HG03520 (cell line): ENCODE data around the gene KPTN.
"Not testable (repeated sequence)": the region's sequence is repeated elsewhere in the genome, so short reads cannot be mapped to it uniquely, and the experiment has no call there.

ENCODE experiments used
- ATAC-seq: cut with Tn5 transposase; IDR thresholded peaks from one replicate; pipeline ENCODE4 v1.9.1; 2021; ENCODE audit warnings: mild to moderate bottlenecking, moderate library complexity; ENCODE audit not compliant: unreplicated experiment

The KPTN gene

DNA sequence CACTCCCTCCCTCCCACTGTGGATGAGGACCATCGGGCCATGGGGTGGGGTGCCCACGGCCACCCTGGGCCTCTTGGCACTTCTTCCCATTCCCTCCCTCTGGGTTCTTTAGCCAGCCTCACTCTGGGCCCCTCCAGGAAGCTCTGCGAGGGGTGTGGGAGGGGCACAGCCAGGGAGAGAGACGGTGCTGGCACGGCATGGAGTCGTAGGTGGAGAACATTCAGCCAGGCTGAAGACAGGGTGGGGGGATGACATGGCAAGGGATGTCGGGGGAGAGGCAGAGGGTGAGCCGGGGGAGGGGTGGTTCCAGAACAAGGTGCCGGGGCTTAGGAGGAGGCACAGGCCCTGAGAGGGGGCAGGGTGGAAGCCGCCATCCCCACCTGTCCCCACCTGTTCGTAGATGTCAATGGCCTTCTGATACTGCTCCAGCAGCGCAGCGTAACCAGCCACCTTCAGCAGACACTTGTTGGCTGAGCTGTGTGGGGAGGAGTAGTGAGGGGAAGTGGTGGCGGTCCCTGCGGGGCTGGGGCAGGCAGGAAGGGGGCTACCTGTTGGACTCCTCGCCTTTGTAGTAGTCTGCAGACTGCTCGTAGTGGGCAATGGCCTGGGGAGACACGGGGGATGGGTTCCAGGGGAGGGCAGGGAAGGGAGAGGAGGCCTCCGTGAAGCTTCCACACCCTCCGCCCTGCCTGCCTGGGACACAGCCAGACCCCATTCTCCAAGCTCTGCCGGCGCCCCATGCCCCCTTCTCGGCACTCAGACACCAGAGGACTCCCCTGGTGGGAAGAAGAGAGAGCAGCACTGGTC, 8.8 kb upstream of the KPTN start:
- no peak for ATAC-seq

DNA sequence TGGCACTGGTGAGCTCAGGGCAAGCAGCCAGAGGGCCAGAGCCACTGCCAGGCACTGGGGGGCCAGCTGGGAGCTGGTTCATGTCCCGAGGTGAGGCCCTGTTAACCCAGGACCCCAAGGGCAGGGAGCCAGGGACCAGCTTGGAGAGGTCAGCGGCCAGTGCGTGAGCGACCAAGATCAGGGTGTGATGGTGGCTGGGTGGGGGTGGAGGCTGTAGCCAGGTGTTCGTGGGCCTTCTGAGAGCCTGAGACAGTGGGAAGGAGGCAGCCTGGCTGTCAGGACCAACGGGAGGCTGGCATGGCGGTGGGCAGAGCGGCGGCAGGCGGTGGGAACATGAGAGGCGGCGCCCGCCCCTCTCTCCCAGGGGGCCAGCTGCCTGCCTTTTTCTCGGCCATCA, 8.1 kb upstream of the KPTN start:
- no peak for ATAC-seq

DNA sequence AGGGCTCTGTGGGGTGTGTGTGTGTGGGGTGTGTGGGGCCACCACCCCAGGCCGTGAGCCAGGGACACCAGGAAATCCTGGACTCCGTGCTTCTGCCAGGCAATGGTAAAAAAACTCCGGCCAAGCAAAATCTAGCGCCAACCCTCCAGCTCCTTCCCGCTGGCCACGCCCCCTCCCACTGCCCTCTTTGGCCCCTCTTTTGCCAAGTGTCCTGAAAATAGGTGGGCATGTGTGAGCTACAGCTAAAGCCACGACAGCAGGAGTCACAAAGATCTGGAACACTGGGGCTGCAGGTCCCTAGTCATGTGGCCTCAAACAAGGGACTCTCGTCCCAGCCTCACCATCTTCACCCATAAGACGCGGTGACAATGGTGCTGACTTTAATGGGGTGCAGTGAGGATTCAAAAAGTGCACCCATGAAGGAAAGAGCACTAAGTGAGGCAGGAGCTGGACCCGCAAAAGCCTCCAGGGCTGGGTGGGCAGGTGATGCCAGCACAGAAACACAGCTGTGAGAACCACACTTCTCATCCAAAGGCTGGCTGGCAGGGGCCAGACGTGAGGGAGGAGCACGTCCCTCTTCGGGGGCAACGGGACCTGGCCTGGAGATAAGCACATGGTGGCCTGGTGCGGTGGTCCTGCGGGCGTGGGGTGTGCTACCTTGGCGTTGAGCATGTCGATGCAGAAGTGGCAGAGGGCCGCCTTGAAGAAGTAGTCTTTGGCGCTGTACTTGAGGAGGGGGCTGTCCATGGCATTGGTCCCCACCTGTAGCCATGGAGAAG, 7.5 kb upstream of the KPTN start:
- no peak for ATAC-seq

DNA sequence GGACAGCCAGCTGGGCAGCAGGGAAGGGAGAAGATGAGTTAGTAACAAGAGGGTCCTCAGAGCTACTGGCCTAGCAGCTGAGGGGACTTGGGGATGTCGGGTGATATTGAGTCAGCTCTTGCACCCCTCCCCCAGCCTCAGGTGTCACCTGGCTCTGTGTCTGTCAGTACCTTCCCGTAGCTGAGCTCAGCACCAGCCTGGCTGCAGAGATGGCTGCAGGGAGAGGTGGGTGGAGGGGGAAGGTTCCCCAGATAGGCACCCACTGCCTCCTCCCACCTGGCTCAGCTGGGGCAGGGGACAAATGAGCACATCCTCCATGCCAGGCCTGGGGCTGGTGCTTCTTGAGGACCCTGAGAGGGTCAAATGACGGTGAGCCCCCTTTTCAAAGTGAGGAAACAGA, 6.8 kb upstream of the KPTN start:
- ATAC-seq, result no peak

DNA sequence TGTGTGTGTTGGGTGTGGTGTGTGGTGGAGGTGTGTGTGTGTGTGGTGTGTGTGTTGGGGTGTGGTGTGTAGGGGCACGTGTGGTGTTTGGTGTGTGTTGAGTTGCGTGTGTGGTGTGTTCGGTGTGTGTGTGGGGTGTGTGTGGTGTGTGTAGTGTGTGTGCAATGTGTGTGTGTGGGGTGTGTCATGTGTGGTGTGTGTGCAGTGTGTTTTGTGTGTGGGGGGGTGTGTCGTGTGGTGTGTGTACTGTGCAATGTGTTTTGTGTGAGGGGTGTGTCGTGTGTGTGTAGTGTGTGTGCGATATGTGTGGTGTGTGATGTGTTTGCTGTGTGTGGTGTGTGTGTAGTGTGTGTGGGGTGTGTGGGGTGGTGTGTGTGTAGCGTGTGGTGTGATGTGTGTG, 6.0 kb upstream of the KPTN start:
- ATAC-seq, result no peak

DNA sequence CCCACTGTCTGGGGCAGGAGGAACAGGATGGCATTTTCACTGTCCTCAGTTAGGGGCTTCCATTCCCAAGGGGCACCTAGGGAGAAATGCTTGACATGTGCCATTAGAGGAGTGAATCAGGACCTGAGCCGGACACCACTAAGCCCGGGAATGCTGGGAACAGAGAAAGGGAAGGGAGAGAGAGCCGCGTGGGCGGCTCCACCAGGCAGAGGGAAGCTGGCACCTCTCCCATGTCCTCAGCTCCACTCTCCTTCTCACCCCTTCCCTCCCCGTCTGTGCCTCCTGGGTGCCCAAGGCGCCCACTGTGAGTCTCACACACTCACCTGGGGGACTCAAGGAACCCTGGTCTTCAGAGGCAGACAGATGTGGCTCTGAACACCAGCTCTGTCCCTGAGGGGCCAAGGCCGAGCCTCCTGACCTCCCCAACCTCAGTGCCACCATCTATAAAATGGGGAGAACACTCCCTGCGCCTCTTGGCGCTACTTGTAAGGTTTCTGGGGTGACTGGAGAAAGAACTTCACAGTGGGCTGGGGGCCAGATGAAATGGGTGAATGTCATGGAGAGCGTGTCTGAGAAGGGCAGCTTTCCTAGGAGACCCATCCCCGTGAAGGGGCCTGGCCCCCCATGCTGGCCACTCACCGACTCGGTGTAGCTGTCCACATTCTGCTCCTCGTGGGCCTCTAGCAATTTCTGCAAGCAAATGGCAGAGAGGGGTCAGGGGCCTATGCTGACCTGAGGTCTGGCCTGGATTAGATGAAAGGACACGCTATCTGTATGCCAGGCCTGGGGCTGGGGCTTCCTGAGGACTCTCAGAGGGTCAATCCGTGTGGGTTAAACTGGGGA, 5.3 kb upstream of the KPTN start:
- no peak for ATAC-seq

DNA sequence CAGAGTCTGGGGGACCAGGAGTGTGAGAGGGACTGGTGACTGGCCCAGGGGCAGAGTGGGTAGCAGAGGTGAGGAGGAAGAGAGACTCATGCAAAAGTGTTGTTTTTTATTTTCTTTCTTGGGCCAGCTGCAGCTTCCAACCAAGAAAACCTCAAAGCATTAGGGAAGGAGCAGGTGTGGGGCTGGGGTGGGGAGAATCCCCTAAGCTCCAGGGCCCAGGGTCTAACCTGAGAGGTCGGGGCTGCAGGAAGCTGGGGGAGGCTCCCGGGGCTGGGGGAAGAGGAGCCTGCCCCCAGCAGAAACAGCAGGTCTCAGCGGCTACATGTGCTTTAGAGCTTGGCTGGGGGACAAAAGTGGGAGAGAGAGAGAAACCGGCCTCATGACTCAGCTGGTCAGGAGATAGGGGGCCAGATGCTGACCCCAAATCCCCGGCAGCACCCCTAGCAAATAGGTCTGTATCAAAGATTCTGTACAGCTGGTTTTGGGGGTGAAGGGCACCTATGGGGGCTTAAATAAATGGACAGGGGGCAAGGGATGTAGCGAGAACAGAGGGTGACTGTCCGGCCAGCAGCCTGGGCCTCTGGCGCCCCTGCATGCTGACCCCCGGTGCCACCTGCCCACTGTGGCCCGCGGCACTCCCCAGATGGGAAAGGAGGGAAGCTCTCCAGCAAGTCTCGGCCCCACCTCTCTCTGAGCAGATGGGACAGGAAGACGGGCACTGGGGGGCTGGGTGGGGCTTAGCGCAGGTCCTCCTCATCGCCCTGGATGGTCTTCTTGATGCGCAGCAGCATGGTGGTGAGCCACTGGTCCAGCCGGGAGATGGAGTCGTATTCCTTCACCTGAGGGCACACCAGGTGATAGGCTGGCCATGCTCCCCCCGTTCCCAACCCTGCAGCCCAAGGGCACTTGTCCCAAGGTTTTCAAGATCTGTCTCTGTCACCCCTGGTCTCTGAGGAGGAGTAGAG, 3.8 kb upstream of the KPTN start:
- ATAC-seq, result no peak

DNA sequence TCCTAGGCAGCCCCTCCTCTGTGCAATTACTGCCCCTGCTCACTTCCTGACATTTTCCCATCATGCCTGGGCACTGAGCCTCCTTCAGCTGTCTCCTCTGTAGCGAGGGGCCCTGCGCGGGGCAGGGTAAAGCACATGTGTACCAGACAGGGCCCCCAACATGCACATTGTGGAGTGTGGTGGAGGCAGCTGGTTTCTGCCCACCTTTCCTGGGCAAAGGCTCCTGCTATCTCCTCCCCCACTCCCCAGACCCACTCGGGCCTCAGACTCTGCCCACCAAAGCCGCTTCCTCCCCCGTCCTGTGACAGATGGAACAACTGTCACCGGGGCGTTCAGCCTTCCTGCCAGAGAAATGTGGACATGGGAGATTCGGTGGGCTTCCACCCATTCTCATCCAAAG, 2.9 kb upstream of the KPTN start:
- ATAC-seq, result no peak

DNA sequence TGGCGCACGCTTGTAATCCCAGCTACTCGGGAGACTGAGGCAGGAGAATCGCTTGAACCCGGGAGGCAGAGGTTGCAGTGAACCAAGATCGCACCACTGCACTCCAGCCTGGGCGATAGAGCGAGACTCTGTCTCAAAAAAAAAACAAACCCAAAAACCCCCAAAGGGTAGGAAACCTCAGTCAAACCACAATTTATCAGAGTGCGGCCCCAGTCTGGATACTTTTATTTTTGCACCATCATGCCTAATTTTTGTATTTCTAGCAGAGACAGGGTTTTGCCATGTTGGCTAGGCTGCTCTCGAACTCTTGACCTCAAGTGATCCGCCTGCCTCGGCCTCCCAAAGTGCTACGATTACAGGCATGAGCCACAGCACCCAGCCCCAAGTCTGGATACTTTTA, 2.2 kb upstream of the KPTN start:
- not testable (repeated sequence) for ATAC-seq

DNA sequence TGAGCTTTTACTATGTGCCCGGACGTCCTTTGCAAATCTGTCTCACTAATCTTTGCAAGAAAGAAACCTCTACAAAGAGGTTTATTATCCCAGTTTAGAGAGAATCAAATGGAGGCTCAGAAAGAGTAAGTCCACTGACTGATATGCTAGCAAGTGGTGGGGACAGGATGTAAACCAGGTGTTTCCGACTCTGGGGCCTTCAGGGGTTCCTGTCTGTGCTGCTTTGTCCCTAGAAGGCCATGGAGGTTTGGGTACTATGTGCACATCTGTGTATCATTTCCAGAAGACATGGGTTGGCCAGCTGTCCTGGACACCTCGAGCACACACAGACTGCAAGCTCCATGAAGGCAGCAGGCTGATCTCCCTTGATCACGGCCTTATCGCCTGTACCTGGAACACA, 1.2 kb upstream of the KPTN start:
- ATAC-seq, result no peak

DNA sequence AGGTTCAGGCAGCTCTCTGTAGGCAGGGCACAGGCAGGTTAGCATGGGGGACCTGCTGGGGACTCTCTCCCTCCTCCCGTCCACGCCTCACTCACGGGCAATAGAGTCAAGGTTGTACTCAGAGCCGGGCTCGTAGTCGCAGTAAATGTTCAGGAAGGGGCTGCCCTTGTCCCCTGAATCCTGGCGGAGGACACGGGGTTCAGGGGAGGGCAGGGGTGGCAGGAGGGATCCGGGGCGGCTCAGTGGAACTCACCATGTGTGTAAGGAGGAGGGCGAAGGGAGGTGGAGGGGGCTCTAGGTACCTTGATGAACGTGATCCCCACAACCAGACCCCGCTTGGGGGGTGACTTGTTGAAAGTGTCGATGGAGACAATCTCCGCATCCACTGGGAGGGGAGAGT, 819 bp downstream of the KPTN start:
- ATAC-seq, result no peak

DNA sequence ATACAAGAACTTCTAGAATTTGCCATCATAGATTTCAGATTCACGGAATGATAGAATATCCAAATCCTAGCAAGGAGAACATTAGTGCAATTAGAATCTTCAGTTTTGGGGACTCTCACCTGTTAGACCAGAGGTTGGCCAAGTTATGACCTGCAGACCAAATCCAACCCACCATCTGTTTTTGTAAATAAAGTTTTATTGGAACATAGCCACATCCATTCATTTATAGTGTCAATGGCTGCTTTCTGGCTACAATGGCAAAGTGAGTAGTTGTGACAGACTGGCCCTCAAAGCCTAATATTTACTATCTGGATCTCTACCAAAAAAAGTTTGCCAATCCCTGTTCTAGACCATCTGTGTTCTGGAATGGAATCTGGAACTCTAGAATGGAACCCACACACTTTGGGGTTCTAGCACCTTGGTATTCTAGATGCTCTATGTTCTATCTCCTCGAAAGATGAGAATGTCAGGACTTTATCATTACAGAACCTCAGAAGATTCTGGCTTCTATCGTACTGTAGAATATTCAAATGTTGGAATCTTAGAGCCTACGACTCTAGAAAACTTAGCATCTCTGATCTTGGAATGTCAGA, 2.5 kb downstream of the KPTN start:
- ATAC-seq, result no peak

DNA sequence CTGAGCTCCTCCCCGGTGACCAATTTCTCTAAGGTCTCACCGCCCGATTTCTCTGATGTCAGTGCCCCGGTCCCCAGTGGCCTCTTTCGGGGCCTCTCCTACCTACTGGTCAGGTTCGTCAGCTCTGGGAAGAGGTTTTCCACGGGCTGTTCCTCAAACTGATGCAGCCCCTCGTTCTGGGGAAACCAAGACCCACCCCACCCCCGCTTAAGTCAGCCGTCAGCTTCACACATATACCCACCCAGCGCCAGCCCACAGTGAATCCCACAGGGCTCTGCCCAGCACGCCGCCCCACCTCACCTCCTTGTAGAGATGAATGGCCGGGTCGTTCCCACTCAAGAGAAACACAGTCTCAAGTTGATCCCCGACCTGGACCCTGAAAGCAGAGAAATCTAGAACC, 3.4 kb downstream of the KPTN start:
- no peak for ATAC-seq

DNA sequence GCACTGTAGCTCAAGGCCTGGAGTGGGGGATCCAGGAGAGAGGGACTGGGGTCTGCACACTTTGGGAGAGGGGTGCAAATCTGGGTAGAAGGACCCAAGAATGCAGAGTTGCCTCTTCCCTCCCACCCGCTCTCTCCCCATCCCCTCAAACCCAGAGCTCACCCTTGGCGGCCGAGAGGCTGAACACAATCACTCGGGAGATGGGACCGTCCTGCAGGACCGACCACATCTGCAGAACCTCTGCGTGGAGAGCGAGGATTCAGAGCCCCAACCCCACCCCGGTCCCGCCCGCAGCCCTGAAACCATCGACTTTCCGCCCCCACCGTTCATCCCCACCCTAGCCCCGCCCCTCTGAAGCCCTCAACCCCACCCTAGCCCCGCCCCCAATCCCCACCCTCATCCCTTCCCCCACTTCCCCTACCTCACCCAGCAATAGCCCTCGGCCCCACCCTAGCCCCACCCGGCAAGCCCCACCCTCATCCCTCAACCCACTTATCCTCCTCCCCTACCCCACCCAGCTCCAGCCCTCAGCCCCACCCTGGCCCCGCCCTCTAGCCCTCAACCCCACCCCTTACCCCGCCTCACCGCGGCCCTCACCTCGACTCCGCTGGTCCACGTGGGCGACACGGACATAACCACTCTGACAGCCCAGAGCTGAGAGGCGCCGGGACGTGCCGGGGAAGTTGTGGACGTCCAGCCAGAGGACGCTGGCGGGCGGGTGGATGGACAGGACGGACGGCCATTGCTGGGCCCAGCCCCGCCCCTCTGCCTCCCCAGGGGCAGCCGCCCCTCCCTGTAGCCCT, 4.1 kb downstream of the KPTN start:
- no peak for ATAC-seq

DNA sequence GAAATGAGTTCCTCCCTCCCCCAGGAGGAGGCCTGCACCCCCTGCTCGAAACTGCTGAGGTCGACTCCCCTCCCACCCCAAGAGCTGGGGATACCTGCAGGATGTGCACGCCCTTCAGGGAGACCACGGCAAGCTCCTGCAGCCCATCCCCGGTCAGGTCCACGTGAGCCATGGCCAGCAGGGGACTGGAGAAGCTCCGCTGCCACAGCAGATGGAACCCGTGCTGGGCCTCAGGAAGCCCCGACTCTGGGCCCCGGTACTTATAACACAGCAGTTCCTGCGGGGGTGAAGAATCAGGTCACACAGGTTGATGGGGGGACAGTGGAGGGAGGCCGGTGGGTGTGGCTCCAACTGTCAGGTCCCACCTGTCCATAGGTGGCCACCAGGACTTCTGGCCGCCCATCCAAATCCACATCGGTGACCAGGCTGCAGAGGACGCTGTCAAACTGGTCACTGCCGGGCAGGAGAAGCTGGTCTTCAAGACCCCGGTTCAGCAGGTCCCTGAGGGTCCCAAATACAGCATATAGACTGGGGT, 7.5 kb downstream of the KPTN start:
- no peak for ATAC-seq

DNA sequence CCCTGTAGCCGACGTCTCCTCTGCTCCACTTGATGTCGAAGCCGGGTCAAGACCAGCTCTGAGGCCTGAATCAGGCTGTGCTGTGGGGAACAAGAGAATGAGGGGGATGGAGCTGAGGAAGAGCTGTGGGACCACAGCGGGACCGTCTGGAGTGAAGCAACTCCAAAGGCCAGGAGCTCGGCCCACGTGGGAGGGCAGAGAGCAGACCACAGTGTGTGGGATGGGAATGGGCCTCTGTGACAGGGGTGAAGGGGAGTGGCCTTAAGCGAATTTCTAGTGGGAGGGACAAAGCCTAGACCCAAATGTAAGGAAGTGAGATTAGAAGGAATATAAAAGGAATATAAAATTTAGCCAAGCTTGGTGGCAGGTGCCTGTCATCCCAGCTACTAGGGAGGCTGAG, 8.6 kb downstream of the KPTN start:
- ATAC-seq, result no peak

DNA sequence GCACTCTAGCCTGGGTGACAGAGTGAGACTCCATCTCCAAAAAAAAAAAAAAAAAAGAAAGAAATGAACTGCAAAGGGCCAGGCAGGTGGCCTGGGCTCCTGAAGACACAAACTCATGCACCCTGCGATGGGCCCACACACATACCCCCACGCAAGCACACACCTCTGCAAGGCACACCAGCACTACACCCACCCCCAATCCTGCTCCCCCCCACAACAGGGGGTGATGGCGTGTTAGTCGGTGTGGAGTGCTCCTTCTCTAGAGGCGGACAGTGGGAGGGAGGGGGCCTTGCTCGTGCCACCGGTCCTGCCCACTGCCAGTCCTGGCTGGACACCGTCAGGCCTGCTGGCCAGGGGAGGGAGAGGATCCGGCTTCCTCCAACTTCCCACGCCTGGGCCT, 10.7 kb downstream of the KPTN start:
- ATAC-seq, result no peak

DNA sequence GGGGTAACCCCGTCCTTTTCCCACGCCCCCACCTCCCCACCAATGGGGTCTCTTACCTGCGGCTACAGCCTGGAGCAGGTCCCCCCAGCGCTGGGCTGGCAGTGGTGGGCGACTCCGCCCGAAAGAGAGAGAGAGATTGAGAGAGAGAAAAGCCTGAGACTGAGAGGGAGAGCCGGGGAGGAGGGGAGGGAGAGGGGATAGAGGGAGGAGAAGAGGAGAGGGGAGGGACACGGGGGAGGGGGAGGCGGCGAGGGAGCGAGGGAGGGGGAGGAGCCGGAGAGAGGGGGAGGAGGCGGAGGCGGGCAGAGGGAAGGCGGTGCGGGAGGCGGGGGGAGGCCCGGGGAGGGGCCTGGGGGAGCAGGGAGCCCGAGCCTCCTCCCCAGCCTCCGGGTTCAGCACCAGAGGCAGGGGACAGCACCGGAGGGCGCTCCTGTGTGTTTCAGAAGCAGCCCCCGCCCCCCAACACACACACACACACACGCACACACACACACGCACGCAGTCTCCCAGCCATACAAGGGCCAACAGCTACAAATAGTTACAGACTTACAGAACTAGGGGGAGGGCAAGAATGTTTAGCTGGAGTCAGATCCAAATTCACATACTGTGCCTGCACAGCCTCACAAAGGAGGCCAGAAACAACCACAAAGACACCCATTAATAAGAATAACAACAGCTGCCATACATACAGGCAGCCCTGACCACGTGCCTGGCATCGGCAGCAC, 12.1 kb downstream of the KPTN start, which contains the start of gene SLC8A2:
TSS of gene SLC8A2 (minus strand) at position 161 of the 725 bp plus-strand sequence. CDS start 5,490 bp downstream, outside the sequence.
- ATAC-seq, result no peak
